HG02678 (cell line): ENCODE data around the gene ATOSB.

Experiments
- ATAC-seq: cut with Tn5 transposase; IDR thresholded peaks from one replicate; pipeline ENCODE4 v1.9.1; 2021; ENCODE audit warnings: mild to moderate bottlenecking, moderate library complexity; ENCODE audit not compliant: unreplicated experiment

ATOSB gene

GRCh38 chr9:35089434-35089833 lies 26.2 kb downstream of the ATOSB start:
- no peak for ATAC-seq

GRCh38 chr9:35085078-35085477 lies 30.6 kb downstream of the ATOSB start:
- ATAC-seq, result no peak

- ATAC-seq, result peak; percentile 93
Measured at GRCh38 chr9:35079426-35080341, 36.0 kb downstream of the ATOSB start, which contains the start of gene FANCG. Gene FANCG, minus strand, starts transcription at chr9:35079942. Its CDS starts 418 bp downstream, at chr9:35079524.

GRCh38 chr9:35079041-35079425 lies 36.6 kb downstream of the ATOSB start:
- ATAC-seq, result no peak

- ATAC-seq, result no peak
Measured at GRCh38 chr9:35078066-35078465, 37.6 kb downstream of the ATOSB start.

- ATAC-seq, result no peak
Measured at GRCh38 chr9:35076848-35077247, 38.8 kb downstream of the ATOSB start.

- no peak for ATAC-seq
Measured at GRCh38 chr9:35075358-35075757, 40.3 kb downstream of the ATOSB start.

- ATAC-seq, result no peak
Measured at GRCh38 chr9:35074791-35075190, 40.9 kb downstream of the ATOSB start.

- ATAC-seq, result no peak
Measured at GRCh38 chr9:35074141-35074540, 41.5 kb downstream of the ATOSB start.

GRCh38 chr9:35073279-35073612 lies 42.4 kb downstream of the ATOSB start:
- no peak for ATAC-seq

- peak; percentile 87 for ATAC-seq
Measured at GRCh38 chr9:35072461-35073278, 43.0 kb downstream of the ATOSB start, which contains the start of gene VCP. Gene VCP, minus strand, starts transcription at chr9:35072625. Its CDS starts 272 bp downstream, at chr9:35072353.

GRCh38 chr9:35071814-35072460 lies 43.7 kb downstream of the ATOSB start:
- peak; percentile 59 for ATAC-seq

GRCh38 chr9:35070823-35071813 lies 44.5 kb downstream of the ATOSB start:
- no peak for ATAC-seq

- no peak for ATAC-seq
Measured at GRCh38 chr9:35069020-35069419, 46.6 kb downstream of the ATOSB start.

GRCh38 chr9:35067056-35067455 lies 48.6 kb downstream of the ATOSB start:
- ATAC-seq, result no peak

- no peak for ATAC-seq
Measured at GRCh38 chr9:35060548-35061207, 55.0 kb downstream of the ATOSB start.

GRCh38 chr9:35059438-35059837 lies 56.2 kb downstream of the ATOSB start:
- ATAC-seq, result no peak

GRCh38 chr9:35057271-35057620 lies 58.4 kb downstream of the ATOSB start:
- no peak for ATAC-seq

GRCh38 chr9:35056571-35057270 lies 58.9 kb downstream of the ATOSB start:
- ATAC-seq, result no peak
